Measurements from ENCODE around the gene TAC4. TPM values are rescaled to one million over a fixed set of nuclear protein-coding genes. Genes with fewer than 3 reads are reported as not detected.
A peak's percentile ranks its signal among the peaks of the same experiment; 100 is the strongest.

Gene TAC4
- total RNA-seq, 2 experiments from 2014 or later: not detected

DNA sequence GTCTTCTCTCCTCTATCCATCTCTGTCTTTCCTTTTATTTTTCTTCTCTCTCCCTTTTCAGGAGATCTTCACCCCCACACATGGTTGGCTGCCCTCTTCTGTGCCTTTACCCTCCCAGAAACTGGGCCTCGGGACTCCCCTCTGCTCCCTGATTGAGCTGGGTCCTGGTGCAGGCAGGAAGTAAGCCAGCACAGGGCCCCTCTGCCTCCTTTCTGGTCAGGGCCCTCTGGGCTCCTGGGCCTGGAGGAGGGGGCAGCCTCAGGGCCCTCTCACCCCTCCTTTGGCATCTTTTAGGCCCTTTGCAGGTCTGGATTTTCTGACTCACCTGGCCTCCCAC lies 21.1 kb upstream of the TAC4 start:
- Mint-ChIP-seq H3K9me3 (no peaks in the 10 kb centered on the region), H3K4me3 (no peak overlapping the region), H3K27me3 (no peaks in the 10 kb centered on the region), H3K4me1 (peaks cover 14% of the 10 kb centered on the region), H3K36me3 (ENCODE audit: low read depth) (no peaks in the 10 kb centered on the region), H3K27ac (no peak overlapping the region)
- ChIA-PET CTCF (interaction anchor here (0.6 kb wide), 1 partner anchor 8 kb away, joined by 3 read pairs; no protein-coding TSS in a partner anchor), POLR2A (no interaction called here)
- no peak for DNase-seq

- CTCF ChIA-PET: interaction anchor here (0.5 to 2.4 kb wide), 2 partner anchors 14 to 129 kb away, joined by 3 to 8 read pairs; no protein-coding TSS in a partner anchor
Measured at GRCh38 chr17:49866882-49867413, 19.1 kb upstream of the TAC4 start.

GRCh38 chr17:49866019-49866380 lies 18.1 kb upstream of the TAC4 start:
- no peak overlapping the region for H3K27ac Mint-ChIP-seq
- H3K4me1 Mint-ChIP-seq: no peaks in the 10 kb centered on the region
- DNase-seq: no peak
- H3K4me3 Mint-ChIP-seq: no peak overlapping the region
- H3K9me3 Mint-ChIP-seq: no peaks in the 10 kb centered on the region
- H3K27me3 Mint-ChIP-seq: peaks cover 5% of the 10 kb centered on the region
- CTCF ChIA-PET: interaction anchor here (2.4 kb wide), 1 partner anchor 130 kb away, joined by 8 read pairs; no protein-coding TSS in a partner anchor
- H3K36me3 Mint-ChIP-seq (ENCODE audit: low read depth): no peaks in the 10 kb centered on the region
- POLR2A ChIA-PET: no interaction called here

More at GRCh38 chr17:49866882-49867413, 19.1 kb upstream of the TAC4 start:
- Mint-ChIP-seq H3K4me1 (no peaks in the 10 kb centered on the region), H3K36me3 (ENCODE audit: low read depth) (no peaks in the 10 kb centered on the region), H3K27ac (no peak overlapping the region), H3K9me3 (no peaks in the 10 kb centered on the region), H3K4me3 (no peak overlapping the region), H3K27me3 (peaks cover 3% of the 10 kb centered on the region)
- DNase-seq: no peak
- POLR2A ChIA-PET: no interaction called here

DNA sequence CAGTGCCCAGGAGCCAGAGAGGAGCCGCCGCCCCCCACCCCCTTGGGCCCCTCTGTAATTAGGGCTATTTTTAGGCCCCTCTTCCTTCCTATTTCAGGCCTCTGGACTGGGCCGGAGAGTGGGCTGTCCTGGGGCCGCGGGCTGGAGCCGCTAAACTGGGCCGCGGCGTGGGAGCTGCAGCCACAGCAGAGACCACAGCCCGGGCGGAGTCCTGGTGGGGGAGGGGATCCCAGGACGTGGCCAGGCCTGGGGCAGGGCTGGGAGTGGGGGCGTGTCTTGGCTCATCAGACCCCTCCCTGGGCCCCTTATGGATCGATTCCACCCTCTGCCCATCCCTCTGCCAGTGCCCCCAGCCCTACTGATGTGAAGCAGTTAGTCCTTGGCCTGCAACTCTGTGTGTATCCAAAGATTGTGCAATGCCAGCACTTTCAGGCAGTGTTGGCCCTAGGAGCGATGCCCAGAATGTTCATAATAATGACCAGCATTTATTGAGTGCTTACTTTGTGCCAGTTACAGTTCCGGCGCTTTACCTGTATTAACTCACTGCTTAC lies 15.0 kb upstream of the TAC4 start:
- peaks cover 11% of the 10 kb centered on the region for H3K27me3 Mint-ChIP-seq
- CTCF ChIA-PET: interaction anchor here (1.0 to 5.5 kb wide), 2 partner anchors 11 to 134 kb away, joined by 3 to 51 read pairs; partner anchors contain the start of gene DLX3
- H3K9me3 Mint-ChIP-seq: no peaks in the 10 kb centered on the region
- POLR2A ChIA-PET: no interaction called here
- H3K4me1 Mint-ChIP-seq: no peaks in the 10 kb centered on the region
- H3K36me3 Mint-ChIP-seq (ENCODE audit: low read depth): no peaks in the 10 kb centered on the region
- no peak overlapping the region for H3K27ac Mint-ChIP-seq
- DNase-seq: no peak
- no peak overlapping the region for H3K4me3 Mint-ChIP-seq

GRCh38 chr17:49861150-49861884 lies 13.4 kb upstream of the TAC4 start:
- CTCF ChIA-PET: interaction anchor here (0.5 to 5.5 kb wide), 8 partner anchors 8 to 1031 kb away, joined by 3 to 51 read pairs (median 4); partner anchors contain the start of gene DLX3
- peak; percentile 57 for DNase-seq
- peaks cover 11% of the 10 kb centered on the region for H3K27me3 Mint-ChIP-seq
- H3K4me3 Mint-ChIP-seq: no peak overlapping the region
- H3K9me3 Mint-ChIP-seq: no peaks in the 10 kb centered on the region
- no peaks in the 10 kb centered on the region for H3K36me3 Mint-ChIP-seq (ENCODE audit: low read depth)
- H3K4me1 Mint-ChIP-seq: no peaks in the 10 kb centered on the region
- POLR2A ChIA-PET: no interaction called here
- H3K27ac Mint-ChIP-seq: no peak overlapping the region

- Mint-ChIP-seq H3K27ac (no peak overlapping the region), H3K36me3 (ENCODE audit: low read depth) (no peaks in the 10 kb centered on the region), H3K4me3 (no peak overlapping the region), H3K4me1 (no peaks in the 10 kb centered on the region), H3K27me3 (peaks cover 11% of the 10 kb centered on the region), H3K9me3 (no peaks in the 10 kb centered on the region)
- ChIA-PET CTCF (interaction anchor here (0.5 to 5.5 kb wide), 6 partner anchors 9 to 303 kb away, joined by 3 to 51 read pairs (median 4); partner anchors contain the start of gene DLX3), POLR2A (no interaction called here)
- no peak for DNase-seq
Measured at GRCh38 chr17:49859991-49860953, 12.4 kb upstream of the TAC4 start.

DNA sequence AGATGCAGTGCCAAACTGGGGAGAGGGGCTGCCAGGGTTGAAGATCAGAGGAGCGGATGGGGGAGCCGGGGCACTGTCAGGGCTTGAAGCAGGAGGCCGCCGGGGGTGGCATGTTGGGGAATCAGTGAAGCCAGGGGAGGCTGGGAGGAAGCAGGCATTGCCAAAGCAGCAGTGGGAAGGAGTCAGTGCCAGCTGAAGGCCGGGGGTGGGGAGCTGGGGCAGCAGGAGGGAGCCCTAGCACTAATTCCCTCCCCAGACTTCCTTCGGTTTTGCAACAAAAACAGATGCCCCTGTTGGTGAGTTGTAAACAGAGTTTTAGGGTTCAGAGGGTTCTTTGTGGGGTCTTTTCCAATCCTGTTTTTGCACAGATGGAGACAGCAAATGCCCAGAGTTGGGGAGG lies 10.9 kb upstream of the TAC4 start:
- peaks cover 14% of the 10 kb centered on the region for H3K27me3 Mint-ChIP-seq
- no peaks in the 10 kb centered on the region for H3K9me3 Mint-ChIP-seq
- no peak overlapping the region for H3K27ac Mint-ChIP-seq
- no peak for DNase-seq
- H3K4me1 Mint-ChIP-seq: no peaks in the 10 kb centered on the region
- ChIA-PET POLR2A (no interaction called here), CTCF (no interaction called here)
- H3K36me3 Mint-ChIP-seq (ENCODE audit: low read depth): no peaks in the 10 kb centered on the region
- no peak overlapping the region for H3K4me3 Mint-ChIP-seq

GRCh38 chr17:49854126-49854525 lies 6.3 kb upstream of the TAC4 start:
- no peak overlapping the region for H3K27ac Mint-ChIP-seq

DNA sequence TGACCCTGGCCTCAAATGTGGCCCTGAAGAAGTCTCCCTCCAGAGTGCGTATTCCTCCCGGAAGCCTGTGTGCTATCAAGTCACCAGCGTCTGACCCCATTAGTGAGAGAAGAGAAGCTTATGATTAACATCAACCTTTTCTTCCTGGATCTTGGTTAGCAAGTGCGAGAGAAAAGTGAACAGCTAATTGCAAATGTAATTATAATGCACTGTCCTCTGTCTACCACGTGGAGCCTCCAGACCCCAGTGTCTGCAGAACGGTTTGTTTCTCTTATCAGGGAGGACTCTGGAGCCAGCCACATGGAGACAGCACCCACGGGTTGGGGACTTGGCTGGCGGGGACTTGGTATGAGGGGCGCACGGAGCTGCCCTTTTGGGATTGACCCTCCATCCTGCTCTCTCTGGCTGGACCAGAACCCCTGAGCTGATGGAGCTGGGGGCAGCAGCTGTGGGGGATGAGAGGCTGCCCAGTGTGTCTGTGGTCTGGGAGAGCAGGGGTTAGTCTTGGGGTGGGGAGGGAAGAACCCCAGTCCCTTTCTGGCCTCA lies 5.7 kb upstream of the TAC4 start:
- Mint-ChIP-seq H3K4me3 (no peak overlapping the region), H3K27ac (no peak overlapping the region), H3K36me3 (ENCODE audit: low read depth) (no peaks in the 10 kb centered on the region), H3K9me3 (no peaks in the 10 kb centered on the region), H3K27me3 (peaks cover 12% of the 10 kb centered on the region), H3K4me1 (peaks cover 19% of the 10 kb centered on the region)
- no peak for DNase-seq
- POLR2A ChIA-PET: no interaction called here
- CTCF ChIA-PET: interaction anchor here (0.6 to 1.8 kb wide), 4 partner anchors 8 to 241 kb away, joined by 3 to 8 read pairs (median 4); no protein-coding TSS in a partner anchor

More at GRCh38 chr17:49854126-49854525, 6.3 kb upstream of the TAC4 start:
- H3K4me3 Mint-ChIP-seq: no peak overlapping the region
- CTCF ChIA-PET: no interaction called here
- H3K4me1 Mint-ChIP-seq: peaks cover 19% of the 10 kb centered on the region
- POLR2A ChIA-PET: no interaction called here
- H3K36me3 Mint-ChIP-seq (ENCODE audit: low read depth): no peaks in the 10 kb centered on the region
- peaks cover 13% of the 10 kb centered on the region for H3K27me3 Mint-ChIP-seq
- DNase-seq: no peak
- no peaks in the 10 kb centered on the region for H3K9me3 Mint-ChIP-seq

DNA sequence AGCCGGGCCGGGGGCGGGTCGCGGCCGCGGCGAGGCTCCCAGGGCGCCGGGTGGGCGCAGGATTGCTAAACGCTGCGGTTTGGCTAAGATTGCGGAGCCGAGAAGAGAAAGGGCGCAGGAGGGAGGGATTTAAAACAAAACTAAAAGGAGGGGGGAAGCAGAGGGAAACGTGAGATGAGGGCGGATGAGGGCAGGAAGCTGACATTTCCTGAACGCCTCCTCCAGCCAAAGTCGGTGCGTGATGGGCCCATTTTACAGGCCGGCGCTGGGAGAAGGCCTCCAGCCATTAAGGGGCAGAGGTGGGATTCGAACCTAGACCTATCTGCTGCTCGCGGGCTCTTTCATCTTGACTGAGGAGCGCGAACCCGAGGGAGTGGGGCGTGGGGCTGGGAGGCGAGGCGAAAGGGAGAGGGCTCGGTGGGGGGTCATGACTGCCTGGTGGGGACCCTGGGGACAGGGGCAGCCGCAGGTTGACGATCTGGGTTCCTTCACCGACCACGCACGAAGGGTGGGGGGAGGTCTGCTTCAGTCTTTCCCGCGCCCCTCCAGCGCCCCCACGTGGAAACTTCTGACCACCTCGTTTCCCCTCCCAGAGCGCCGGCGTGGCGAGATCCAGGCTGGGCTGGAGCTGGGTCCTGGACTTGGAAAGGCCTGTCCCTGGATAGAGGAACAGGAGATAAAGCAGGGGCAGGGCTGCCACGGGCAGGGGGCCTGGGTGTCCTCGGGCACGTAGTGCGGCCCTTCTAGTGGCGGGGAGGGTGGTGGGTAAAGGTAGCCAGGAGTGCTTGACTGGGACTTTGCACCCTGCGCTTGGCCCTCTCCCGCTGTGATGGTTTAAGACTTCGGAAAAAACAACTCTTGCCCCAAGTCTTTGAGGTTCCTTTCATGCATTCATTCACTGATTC lies 3.8 kb upstream of the TAC4 start:
- POLR2A ChIA-PET: no interaction called here

GRCh38 chr17:49850772-49851386 lies 3.0 kb upstream of the TAC4 start:
- Mint-ChIP-seq H3K4me1 (peaks cover 21% of the 10 kb centered on the region), H3K4me3 (peak overlapping the region; percentile 88), H3K36me3 (ENCODE audit: low read depth) (peaks cover 1% of the 10 kb centered on the region), H3K9me3 (no peaks in the 10 kb centered on the region), H3K27ac (peak overlapping the region; percentile 93), H3K27me3 (peaks cover 9% of the 10 kb centered on the region)
- ChIA-PET CTCF (interaction anchor here (0.6 to 2.7 kb wide), 9 partner anchors 11 to 295 kb away, joined by 3 to 12 read pairs (median 4); partner anchors contain the start of gene SLC35B1), POLR2A (interaction anchor here (0.6 kb wide), 1 partner anchor 63 kb away, joined by 4 read pairs; the partner anchor contains the start of gene KAT7)
- no peak for DNase-seq

More for the DNA sequence above, 3.8 kb upstream of the TAC4 start:
- H3K4me3 Mint-ChIP-seq: peak overlapping the region; percentile 85
- CTCF ChIA-PET: interaction anchor here (0.6 to 1.8 kb wide), 10 partner anchors 12 to 295 kb away, joined by 3 to 8 read pairs (median 4); partner anchors contain the start of gene SLC35B1
- peaks cover 19% of the 10 kb centered on the region for H3K4me1 Mint-ChIP-seq
- peaks cover 9% of the 10 kb centered on the region for H3K27me3 Mint-ChIP-seq
- no peaks in the 10 kb centered on the region for H3K9me3 Mint-ChIP-seq
- H3K27ac Mint-ChIP-seq: peak overlapping the region; percentile 93
- DNase-seq: peak; percentile 71
- peaks cover 1% of the 10 kb centered on the region for H3K36me3 Mint-ChIP-seq (ENCODE audit: low read depth)
